Esophagus squamous epithelium (tissue), 5 donors: ENCODE results near the gene PRR33. TPM values are rescaled to one million over a fixed set of nuclear protein-coding genes. Genes with fewer than 3 reads are reported as not detected.

Source experiments
- DNase-seq: peaks from one replicate; lab custom pipeline; 2025; lab: John Stamatoyannopoulos, UW
- H3K27ac ChIP-seq, 4 donors: fragments of 200-600 bp; sonication (generic); one replicate each; pipeline ENCODE4 v1.5.1; 2016 to 2019; ENCODE audit warnings: mild to moderate bottlenecking in 1 of 4
- H3K27me3 ChIP-seq, 4 donors: fragments of 200-600 bp; sonication (generic); 1 replicate in 3 of 4; 2 replicates in 1 of 4; pipeline versions ENCODE4 v1.5.1 to v1.6.0; 2017 to 2021; ENCODE audit warnings: antibody characterized with exemption in 1 of 4
- H3K36me3 ChIP-seq, 3 donors: fragments of 200-600 bp; sonication (generic); one replicate each; pipeline ENCODE4 v1.5.1; 2016 to 2019
- H3K4me1 ChIP-seq, 3 donors: fragments of 200-600 bp; sonication (generic); one replicate each; pipeline ENCODE4 v1.5.1; 2017 to 2019
- H3K4me3 ChIP-seq, 4 donors: fragments of 200-600 bp; sonication (generic); 1 replicate in 3 of 4; 2 replicates in 1 of 4; pipeline ENCODE4 v1.5.1; 2016 to 2019; ENCODE audit warnings: mild to moderate bottlenecking in 2 of 4, moderate library complexity in 1 of 4
- H3K9me3 ChIP-seq, 3 donors: fragments of 200-600 bp; sonication (generic); one replicate each; pipeline ENCODE4 v1.5.1; 2016 to 2019
- POLR2A ChIP-seq, 4 donors: fragments of 450-650 bp; IDR thresholded peaks; one replicate each; pipeline ENCODE4 v1.6.1; 2017; ENCODE audit warnings: antibody characterized with exemption in 4 of 4, mild to moderate bottlenecking in 4 of 4, moderate library complexity in 3 of 4
- WGBS, 2 donors: methylation state at CpG; one replicate each; pipeline ENCODE4 v1.1.5; 2018; 5-methylcytosine and 5-hydroxymethylcytosine counted together
- intact Hi-C: fragments of 100-400 bp; cut with DNase I; formaldehyde crosslinking; loops from one replicate; pipeline ENCODE4 v1.15.0; 2022
- total RNA-seq, 4 donors: library from RNA; depleted of rRNA; stranded (reverse); fragments of >200 nt; gene quantifications; one replicate each; pipeline ENCODE4 v1.1.0, GENCODE V29; 2016
- TF ChIP-seq, protein P1 (sequence below), 6 experiments: fragments of 450-650 bp in 4 of 6; fragments of 200-600 bp in 2 of 6; sonication (generic) in 2 of 6; IDR thresholded peaks; one replicate each; pipeline ENCODE4 v1.5.1; 2016 to 2019; ENCODE audit warnings: antibody characterized with exemption in 6 of 6, mild to moderate bottlenecking in 4 of 6, moderate library complexity in 4 of 6
- donor health status: DM: yes; HTN: yes; CAD: no.

The PRR33 gene
- total RNA-seq, 4 donors from 2014 or later = not detected

DNA sequence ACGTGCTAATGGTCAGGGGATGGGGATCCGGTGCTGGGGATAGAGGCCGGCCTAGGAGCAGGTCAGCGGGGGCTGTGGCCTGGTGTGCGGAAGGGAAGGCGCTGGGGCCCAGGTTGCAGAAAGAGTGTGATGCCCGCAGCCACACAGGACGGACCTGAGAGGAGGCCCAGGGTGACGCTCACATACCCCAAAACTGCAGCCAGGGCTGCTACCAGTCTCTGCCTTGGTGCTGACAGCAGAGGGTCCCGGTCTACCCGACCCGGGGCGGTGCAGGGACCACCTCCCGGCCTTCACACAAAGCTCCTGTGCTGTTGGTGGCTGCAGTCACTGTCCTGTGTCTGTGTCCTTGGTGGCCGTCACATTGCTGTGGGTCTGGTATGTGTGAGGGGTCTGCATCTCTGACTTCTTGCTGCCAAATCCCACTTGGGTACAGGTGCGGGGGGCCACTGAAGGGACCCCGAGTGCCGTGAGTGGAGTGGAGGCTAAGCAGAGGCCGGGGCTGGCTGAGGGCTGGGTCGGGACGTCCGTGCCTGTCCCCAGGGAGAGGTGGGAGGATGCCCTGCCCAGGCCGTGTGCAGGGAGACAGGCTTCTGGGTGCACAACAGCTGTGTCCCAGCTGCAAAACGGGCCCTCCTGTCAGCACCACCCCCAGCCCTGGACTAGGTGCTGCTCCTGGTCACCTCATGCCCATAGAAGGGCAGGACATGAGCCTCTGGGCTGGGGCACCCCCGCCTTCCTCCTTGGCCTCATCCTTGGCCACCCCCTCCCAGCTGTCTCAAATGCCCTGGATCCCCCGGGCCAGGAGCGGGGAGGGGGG lies 37.4 kb downstream of the PRR33 start:
- intact Hi-C loops = no loop called here
- peak overlapping the region in 3 of 4 donors; percentile 9 to 67 (median 51) for H3K27ac ChIP-seq
- 94% methylated on average over 14 of the region's 27 CpGs; no CpG with 5 or more reads in 1 of the 2 donors for WGBS, 2 donors
- DNase-seq = no peak
- TF ChIP-seq, protein P1, sequence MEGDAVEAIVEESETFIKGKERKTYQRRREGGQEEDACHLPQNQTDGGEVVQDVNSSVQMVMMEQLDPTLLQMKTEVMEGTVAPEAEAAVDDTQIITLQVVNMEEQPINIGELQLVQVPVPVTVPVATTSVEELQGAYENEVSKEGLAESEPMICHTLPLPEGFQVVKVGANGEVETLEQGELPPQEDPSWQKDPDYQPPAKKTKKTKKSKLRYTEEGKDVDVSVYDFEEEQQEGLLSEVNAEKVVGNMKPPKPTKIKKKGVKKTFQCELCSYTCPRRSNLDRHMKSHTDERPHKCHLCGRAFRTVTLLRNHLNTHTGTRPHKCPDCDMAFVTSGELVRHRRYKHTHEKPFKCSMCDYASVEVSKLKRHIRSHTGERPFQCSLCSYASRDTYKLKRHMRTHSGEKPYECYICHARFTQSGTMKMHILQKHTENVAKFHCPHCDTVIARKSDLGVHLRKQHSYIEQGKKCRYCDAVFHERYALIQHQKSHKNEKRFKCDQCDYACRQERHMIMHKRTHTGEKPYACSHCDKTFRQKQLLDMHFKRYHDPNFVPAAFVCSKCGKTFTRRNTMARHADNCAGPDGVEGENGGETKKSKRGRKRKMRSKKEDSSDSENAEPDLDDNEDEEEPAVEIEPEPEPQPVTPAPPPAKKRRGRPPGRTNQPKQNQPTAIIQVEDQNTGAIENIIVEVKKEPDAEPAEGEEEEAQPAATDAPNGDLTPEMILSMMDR (IDR thresholded peaks at IDR 0.05) = no peak
- TF ChIP-seq POLR2A (IDR thresholded peaks at IDR 0.05) = no peak
- peak overlapping the region; percentile 0 to 58 (median 36) for H3K4me3 ChIP-seq
- no peaks in the 10 kb centered on the region for H3K9me3 ChIP-seq
- H3K36me3 ChIP-seq = no peaks in the 10 kb centered on the region
- H3K4me1 ChIP-seq = peaks cover 0 to 40% (median 7%) of the 10 kb centered on the region in 3 donors
- no peaks in the 10 kb centered on the region for H3K27me3 ChIP-seq

DNA sequence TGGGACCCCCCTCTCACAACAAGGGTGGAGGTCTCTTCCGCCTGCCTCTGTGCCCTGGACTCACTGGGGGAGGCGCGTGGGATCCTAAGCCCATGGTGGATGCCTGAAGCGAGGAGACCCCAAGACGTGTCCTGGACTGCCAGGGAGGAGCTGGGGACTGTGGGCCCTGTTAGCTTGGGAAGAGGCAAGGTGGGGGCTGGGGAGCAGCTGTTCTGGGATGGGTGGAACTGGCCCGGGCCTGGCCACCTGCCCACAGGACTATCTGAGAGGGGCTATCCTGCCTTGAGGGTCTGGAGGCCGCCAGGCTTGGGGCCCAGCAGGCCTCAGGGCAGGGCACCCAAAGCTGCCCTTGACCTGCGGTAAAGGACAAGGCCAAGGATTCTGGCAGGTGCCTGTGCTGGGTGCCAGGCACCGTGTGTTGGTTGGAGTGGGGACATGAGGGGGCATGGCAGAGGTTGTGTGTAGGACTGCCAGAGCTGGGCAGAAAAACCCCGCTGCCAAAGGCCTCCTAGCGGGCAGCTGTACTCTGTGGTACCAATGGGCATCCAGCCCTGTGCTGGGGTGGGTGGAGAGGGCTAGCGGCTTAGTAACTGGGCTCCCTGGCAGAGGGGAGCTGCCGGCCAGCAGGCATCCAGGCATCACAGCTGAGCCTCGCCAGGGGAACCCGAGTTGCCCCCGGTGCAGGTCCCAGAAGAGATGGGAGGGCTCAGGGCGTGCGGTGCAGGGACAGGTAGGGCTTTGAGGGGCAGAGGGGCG lies 38.1 kb downstream of the PRR33 start:
- H3K36me3 ChIP-seq = no peaks in the 10 kb centered on the region
- no peak for TF ChIP-seq POLR2A (IDR thresholded peaks at IDR 0.05)
- TF ChIP-seq, protein P1 (IDR thresholded peaks at IDR 0.05) = no peak
- H3K27ac ChIP-seq = peak overlapping the region in 3 of 4 donors; percentile 47 to 67 (median 51)
- intact Hi-C loops = no loop called here
- WGBS, 2 donors = 50 to 100% methylated on average over 1 to 2 of the region's 19 CpGs
- H3K27me3 ChIP-seq = no peaks in the 10 kb centered on the region
- peaks cover 0 to 48% (median 7%) of the 10 kb centered on the region in 3 donors for H3K4me1 ChIP-seq
- no peaks in the 10 kb centered on the region for H3K9me3 ChIP-seq
- peak overlapping the region; percentile 15 to 58 (median 36) for H3K4me3 ChIP-seq
- DNase-seq = no peak

DNA sequence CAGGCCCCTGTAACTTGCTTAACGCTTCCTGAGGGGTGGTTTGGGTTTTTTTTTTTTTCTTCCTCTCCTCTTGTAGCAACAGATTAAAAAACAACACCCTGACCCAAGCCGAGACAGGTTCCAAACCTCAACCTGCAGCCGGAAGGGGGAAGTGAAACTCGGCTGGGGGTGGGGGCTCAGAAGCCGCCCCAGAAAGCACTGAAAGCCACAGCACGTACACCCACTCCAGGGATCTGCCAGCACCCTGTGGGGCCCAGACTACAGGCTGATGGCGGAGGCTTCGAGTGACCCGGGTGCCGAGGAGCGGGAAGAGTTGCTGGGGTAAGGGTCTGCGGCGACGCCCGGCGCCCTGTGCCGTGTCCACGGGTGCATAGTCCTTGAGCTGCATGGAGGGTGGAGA lies 38.8 kb downstream of the PRR33 start, which contains the start of gene LSP1:
LSP1 (plus strand) TSS at position 208 of the 400 bp plus-strand sequence; CDS start at position 269, 61 bp downstream.
- TF ChIP-seq, protein P1 (IDR thresholded peaks at IDR 0.05) = no peak
- TF ChIP-seq POLR2A (IDR thresholded peaks at IDR 0.05) = no peak
- H3K4me1 ChIP-seq = peaks cover 0 to 54% (median 7%) of the 10 kb centered on the region in 3 donors
- 67 to 74% methylated on average over 1 to 13 of the region's 18 CpGs for WGBS, 2 donors
- intact Hi-C loops = no loop called here
- H3K27me3 ChIP-seq = no peaks in the 10 kb centered on the region
- DNase-seq = peak; percentile 59
- H3K36me3 ChIP-seq = no peaks in the 10 kb centered on the region
- H3K9me3 ChIP-seq = no peaks in the 10 kb centered on the region
- peak within 1 kb of the TSS; percentile 15 to 58 (median 36) for H3K4me3 ChIP-seq
- peak within 1 kb of the TSS in 3 of 4 donors; percentile 51 to 69 (median 67) for H3K27ac ChIP-seq

DNA sequence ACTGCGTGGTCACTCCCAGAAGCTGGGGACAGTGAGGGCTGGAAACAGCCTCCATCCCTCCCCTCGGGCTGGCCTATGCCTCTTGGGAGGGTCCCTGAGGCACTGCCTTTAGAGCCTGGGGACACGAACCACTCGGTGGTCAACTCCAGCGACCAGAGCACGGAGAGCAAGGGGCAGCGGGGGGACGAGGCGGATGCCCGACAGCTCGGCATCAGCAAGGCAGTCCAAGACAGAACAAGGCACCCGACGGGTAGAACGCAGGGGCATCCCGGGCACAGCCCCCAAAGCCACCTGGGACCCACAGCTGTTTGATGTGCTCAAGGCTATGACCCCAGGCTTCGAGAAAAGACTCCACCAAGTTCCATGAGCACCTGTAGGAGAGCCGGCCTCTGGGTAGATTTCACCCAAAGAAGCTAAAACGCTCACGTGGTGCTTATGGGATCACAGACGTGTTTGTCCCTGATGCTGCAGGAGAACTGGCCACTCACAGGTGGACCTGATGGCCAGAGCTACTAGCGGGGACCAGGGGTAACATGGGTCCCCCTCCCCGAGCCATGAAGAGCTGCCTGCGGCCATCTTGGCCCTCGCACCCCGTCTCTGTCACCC lies 39.3 kb downstream of the PRR33 start:
- intact Hi-C loops = no loop called here
- no peaks in the 10 kb centered on the region for H3K27me3 ChIP-seq
- H3K27ac ChIP-seq = peak overlapping the region in 3 of 4 donors; percentile 19 to 69 (median 67)
- no peak for TF ChIP-seq POLR2A (IDR thresholded peaks at IDR 0.05)
- TF ChIP-seq, protein P1 (IDR thresholded peaks at IDR 0.05) = no peak
- no peaks in the 10 kb centered on the region for H3K9me3 ChIP-seq
- H3K36me3 ChIP-seq = no peaks in the 10 kb centered on the region
- H3K4me3 ChIP-seq = no peak overlapping the region
- H3K4me1 ChIP-seq = peaks cover 0 to 51% (median 7%) of the 10 kb centered on the region in 3 donors
- WGBS, 2 donors = 70 to 72% methylated on average over 9 to 12 of the region's 25 CpGs
- DNase-seq = no peak
